NCI-H524 (cell line): ENCODE measurements around the gene SLC1A3.

ENCODE experiments used
- DNase-seq, 2 experiments: peaks; one replicate each; lab custom pipeline; 2025; lab: John Stamatoyannopoulos, UW

Gene SLC1A3

DNA sequence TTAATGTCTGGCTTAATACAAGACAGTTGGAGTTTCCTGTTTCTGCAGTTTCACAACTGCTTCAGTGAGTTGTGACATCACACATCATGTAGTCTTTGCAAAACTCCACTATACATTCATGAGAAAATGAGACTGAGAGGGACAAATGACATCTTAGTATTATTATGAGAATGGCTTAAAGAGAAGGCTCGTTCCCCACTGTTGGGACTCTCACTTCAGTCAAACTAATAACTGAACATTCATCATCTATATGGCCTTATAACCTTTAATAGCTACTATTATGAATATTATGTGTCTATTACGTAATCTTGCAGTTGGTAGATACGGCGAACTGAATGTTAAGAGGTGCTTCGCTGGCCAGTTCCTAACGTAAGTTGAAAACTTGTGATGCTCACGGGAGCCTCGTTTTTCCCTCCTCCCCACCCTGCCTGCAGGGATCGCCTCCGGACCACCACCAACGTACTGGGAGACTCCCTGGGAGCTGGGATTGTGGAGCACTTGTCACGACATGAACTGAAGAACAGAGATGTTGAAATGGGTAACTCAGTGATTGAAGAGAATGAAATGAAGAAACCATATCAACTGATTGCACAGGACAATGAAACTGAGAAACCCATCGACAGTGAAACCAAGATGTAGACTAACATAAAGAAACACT is 79.4 kb downstream of the SLC1A3 start:
- no peak for DNase-seq

DNA sequence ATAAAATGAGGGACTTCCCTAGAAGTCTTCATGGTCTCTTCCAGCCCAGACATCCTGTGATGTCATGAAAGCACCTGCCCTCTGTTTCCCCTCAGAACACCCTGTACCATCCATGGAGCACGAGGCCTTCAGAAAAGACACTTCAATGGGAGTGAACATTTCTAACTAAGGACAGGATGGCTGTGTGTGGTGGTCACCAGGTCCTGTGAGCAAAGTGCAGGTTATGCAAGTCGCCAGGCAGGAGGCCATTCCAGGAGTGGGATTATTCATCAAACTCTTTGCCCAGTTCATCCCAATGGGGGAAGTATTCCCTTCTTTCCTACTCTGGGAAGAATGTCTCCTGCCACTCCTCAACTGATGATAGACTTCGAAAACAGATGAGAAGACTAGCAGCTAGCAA is 80.5 kb downstream of the SLC1A3 start:
- no peak for DNase-seq

DNA sequence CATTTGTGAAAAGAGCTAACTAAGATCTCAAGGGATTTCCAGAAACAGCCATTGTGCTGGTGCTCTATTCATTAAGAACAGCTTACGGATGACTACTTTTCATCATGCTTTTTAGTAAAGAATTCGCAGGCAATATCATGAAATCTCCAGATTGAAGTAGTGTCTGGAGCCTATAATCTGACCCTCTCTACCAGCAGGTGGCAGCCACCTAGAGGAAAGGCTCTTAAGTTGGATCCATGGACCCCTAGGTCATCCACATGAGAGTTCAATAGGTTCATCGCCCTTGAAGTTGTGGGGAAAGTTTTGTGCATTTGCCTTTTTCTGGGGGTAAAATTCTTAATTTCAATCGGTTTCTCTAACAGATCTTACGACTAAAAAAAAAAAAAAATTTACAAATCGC is 82.3 kb downstream of the SLC1A3 start:
- peak in 1 of 2 experiments; percentile 64 for DNase-seq

DNA sequence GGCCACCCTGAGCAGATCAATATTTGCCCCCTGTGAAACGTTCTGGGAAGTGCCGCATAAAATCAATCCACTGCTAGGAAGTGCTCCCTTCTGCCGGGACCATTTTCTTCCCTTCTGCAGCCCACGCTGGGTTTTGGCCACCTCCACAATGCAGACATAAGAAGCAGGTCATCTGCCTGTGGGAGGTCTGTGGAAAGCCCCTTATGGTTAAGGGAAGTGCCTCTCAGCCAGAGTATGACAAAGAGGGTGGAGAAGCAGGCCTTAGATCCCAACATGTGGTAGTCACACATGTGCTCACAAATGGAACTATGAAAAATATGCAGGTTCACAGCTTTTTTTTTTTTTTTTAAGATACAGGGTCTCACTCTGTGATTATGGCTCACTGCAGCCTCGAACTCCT is 82.8 kb downstream of the SLC1A3 start:
- DNase-seq, result no peak

DNA sequence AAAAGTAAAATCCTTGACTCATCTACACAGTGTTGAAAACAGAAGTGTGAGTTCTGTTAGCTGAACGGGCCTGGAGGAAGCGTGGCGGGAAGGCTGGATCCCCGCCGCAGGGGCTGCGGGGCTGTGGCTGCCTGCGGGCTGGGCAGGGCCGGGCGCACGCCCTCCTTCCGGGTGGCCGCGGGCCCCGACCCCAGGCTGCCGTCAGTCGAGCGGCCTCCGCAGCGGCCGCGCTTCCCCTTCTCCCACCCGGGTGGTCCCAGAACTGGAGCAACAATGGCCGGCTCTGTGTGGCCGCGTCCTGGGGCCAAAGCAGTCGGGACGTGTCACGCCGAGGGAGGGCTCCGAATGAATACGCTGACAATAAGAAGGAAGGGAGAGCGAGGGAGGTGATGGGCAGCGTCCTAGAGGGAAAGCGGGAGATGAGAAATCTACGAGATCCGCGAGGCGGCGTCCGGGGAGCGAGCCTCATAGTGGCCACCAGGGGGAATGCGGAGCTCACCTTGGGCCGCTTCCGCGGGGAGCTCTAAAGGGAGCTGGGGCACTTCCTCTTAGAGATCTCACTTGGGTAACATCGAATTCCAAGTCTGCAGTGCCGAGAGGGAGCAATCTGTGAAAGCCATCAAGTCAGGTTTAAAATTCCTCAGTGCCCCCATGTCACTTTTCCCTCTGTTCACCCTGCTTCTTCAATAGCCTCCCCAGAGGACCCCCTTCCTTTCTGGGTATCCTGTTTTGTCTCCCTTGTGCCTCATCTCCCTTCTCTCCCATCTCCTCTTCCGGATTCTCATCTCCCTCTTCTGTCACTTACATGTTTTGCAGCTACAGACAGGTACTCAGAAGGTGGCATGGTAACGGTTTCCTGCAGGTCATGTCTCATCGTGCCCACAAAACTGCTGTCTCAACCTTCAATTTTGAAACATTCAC is 83.9 kb downstream of the SLC1A3 start:
- DNase-seq, result peak; percentile 93 to 94

DNA sequence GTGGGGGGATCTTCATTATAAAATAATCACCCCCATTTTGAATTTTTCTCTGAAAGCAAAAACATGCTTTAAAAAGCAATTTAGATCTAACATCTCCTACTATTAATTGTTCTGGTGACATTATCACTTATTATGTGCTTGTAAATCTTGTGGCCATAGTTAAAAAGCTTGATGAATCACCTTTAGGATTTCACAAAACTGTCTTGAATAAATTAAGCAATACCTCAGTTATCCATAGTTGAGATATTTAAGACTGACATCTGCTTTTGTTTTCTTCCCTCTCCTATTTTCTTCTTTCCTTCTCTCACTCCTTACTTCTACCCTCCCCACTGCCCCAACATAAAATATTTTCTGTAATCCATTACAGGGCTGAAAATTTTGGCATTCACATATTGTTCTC is 84.8 kb downstream of the SLC1A3 start:
- no peak for DNase-seq

DNA sequence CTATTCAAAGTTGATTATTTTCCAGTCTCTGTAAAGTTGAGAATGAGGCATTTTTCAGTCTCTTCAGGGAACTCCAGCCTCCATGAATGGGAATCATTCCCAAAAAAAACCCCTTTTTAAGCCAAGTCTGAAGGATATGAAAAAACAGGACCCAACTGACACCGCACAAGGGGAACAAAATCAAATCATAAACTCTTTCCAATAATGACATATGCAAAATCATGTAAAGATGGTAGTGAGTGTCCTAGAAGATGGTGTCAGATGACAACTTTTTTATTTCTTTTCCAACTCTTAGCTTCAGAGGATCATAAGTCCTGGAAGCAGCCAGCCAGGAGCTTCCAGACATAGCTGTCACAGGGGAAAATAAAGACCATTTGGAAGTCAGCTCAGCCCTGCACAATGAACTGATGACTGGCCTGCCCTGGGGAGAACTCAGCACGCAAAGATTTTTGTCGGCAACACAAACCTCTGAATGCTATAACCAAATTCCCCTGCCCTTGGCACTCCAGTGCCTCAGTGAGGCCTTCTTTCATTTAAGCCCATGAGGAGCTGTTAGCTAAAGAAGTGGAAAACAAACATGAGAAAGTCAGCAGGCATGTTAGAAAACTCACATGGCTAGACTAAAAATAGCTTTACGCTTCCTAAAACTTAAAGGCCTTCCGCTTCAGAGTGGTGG is 85.4 kb downstream of the SLC1A3 start:
- no peak for DNase-seq

DNA sequence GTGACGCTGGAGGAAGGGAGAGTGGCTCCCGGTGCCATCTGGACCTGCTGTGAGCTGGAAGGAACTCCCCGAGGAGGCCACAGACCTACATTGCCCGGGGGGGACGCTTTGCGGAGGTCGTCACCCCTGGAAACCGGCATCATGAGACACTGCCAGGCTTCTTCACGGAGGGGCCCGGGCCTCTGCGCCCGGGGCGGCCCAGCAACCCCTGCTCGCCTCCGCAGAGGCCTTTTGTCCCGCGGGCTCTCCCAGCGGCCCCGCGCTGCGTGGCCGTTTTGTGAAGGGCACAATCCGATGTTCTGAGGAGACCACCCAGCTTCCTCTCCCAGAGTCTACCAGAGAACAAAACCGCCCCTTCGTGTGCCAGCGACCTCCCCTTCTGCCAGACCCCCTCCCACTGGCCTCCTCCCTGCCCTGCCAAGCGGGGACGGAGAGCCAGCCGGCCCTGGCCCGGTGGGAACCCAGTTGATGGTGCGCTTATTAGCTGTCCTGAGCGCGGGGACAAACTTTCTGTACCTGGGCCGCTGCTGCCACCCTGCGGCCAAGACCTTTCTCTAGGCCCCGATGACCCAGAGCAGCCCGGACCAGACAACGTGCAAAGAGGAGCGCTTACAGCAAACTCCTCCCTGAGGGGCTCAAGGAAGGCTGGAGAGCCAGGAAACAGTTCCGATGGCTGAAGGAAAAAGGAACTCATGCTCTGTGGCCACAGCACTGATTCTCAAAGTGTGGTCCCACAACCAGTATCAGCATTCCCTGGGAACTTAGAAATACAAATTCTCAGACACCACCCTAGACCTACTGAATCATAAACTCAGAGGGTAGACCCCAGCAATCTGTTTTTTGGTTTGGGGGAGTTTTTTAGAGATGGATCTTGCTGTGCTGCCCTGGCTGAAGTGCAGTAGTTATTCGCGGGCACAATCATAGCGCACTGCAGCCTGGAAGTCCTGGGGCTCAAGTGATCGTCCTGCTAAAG is 86.7 kb downstream of the SLC1A3 start:
- DNase-seq, result peak; percentile 77 to 90

DNA sequence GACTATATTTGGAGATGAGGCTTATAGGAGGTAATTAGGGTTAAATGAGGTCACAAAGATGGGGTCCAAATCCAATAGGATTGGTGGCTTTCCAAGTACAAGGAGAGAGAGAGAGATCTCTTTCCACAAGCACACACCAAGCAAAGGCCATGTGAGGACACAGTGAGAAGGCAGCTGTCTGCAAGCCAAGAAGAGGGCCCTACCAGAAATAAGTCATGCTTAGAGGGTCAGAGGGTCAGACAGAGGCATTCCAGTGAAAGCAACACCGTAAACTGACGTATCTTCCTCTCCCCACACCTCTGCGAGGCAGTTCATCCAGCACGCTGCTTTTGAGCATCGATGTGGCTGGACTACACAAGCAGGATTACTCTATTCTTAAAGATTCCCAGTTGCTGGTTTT is 87.9 kb downstream of the SLC1A3 start:
- no peak for DNase-seq

DNA sequence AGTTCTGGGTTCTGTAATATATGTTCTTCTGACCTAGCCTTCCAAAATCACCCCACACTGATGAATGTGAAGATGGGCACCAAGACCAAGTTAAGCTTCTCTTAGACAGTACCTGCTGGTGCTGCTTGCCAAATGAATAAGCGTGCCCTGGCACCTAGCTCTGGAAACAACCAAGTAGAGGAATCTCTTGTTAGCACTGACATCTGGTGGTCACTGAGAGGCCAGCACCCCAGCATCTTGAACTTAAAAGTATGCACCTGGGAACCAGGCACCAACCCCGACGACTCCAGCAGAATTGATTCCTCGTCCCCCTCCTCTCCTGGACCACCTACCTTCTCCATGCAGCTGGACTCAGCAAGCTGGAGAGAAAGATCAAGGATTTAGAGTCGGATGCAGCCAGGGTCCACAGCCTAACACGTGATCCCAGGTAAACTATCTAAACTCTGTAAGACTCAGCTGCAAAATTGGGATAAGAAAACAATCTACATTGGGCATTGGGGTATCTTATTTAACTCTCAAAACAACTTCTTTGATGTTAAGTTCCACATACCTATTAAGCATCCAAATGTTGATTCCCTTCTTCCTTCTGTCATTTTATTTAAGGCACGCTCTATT is 89.8 kb downstream of the SLC1A3 start:
- DNase-seq, result peak; percentile 41 to 72

DNA sequence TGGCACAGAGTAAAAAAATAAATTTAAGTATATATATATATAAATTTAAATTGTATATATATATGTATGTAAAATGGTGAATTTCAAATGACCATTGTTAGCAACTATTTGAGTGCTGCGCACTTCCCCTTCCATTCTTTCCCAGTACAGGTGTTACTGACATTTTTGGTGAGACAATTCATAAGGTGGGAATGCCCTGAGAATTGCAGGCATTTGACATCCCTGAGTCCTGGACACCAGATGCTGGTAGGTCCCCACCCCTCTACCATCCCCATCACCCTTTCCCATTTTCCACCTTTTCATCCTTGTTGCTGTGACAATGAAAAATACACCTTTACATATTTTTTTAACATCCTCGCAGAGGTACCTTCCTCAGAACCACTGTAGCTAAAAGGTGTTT is 91.6 kb downstream of the SLC1A3 start:
- no peak for DNase-seq

DNA sequence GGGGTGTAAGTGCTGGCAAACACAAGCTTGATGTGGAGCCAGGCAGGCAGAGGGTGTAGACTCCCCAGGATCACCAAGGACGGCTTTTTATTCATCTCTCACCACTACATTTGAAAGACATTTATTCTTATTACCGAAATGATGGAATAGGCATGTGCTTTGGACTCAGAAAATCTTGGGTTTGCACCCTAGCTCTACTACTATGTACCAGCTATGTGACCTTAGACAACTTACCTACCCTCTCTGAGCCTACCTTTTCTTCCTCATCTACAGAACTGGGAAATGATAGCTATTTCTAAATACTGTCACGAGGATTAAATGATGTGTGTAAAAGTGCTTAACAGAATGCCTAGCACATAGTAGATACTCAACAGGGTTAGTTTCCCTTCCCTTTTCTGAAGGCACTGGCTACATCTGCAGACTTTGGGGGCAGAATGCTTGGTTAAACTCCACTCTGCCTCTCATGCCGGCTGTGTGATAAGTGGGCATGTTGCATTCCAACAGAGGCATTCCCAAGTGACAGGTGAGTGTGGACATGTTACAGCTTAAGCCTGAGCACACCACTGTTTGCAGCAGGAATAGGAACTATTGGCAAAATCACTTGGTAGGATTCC is 94.8 kb downstream of the SLC1A3 start:
- no peak for DNase-seq

DNA sequence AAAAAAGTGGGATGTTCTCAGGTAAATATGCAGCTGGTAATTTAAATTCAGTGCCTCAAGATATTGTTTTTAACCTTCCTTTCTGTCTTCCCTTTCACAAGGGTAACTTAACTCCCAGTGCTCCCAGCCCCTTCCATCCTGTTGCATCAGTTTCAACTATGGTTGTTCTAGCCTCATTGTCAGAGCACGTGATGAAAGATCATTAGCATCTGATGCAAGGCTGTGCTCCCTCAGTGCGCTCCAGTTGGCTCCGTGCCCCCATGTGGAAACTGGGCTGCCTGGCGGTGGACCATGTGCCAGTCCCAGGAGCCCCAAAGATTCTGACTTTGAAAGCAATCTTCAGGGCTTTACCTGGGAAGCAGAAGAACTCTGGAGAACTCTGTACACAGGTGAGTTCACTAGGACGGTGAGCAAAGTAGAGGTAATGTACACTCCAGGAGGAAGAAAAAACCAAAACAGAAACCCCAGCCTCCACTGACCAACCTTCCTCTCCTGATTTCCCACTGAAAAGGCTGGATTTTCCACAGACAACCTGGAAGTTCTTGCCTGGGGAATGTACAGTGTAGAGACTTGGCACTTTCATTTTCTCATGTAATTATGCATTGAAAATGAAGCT is 96.9 kb downstream of the SLC1A3 start:
- no peak for DNase-seq

DNA sequence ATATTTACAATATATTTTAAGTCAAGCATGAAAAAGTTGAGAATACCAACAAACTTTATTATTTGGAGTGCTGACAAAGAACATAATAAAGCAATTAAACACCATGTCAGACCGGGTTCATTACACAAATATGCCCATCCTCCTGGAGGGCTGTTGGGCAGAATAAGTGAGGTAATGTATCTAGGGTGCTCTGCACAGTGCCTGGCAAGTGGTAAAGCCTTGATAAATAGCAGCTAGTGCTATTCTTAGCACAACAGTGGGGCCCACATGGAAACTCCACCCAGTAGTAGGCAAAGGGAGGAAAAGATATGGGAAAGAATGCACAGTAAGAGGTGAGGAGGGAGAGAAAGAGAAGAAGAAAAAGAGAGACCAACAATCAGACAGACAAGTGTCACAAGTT is 97.7 kb downstream of the SLC1A3 start:
- DNase-seq, result no peak

DNA sequence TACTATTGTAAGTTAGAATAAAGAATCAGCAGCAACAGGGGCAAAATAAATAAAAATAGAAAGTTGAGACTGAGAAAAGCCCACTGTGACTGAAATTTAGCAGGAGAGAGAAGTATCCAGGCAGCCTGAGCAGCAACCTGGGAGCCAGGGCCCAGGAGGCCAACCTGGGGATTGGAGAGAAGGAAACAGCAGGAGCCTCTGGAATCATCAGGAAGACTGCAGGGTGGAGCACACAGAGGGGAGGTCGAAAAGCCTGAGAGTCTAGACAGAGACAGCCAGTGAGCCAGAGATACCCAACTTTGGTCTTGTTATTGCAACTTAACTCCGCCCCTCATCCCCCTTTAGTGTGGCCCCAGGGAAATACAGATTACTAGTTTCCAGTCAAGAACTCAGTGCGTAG is 98.6 kb downstream of the SLC1A3 start:
- DNase-seq, result no peak

DNA sequence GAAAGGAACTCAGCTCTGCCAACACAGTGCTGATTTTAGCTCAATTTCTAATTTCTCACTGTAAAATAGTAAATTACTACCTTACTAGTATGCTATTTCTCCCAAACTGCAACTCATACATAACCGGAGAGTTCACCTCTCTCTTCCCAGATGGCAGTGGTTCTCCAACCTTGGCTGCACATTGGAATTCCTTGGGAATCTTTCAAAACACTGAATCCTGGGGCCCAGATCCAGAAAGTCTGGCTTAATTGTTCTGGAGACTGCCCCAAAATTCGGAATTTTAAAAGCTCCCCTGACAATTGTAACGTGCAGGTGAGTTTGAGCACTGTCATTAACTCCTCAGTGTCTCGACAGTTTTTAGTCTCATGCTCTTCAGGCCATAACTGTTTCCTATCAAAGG is 100.3 kb downstream of the SLC1A3 start:
- DNase-seq, result no peak

DNA sequence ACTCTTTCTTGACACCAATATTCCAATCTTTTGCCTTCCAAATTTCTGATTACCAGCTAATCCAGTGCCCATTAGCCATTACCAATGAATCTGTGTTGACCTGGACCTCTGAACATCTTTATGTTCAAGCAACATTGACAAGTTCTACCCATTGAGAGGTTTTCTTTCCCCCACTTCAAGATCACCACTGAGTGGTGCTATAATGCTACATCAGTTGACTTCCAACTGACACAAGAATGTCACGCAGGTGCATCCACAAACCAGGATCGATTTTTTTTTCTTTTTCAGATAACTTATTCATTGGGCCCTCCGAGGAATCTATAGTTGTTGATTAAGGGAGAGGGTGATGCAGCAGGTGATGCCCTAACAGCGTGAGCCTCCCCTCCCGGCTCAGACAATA is 102.6 kb downstream of the SLC1A3 start:
- DNase-seq, result no peak

DNA sequence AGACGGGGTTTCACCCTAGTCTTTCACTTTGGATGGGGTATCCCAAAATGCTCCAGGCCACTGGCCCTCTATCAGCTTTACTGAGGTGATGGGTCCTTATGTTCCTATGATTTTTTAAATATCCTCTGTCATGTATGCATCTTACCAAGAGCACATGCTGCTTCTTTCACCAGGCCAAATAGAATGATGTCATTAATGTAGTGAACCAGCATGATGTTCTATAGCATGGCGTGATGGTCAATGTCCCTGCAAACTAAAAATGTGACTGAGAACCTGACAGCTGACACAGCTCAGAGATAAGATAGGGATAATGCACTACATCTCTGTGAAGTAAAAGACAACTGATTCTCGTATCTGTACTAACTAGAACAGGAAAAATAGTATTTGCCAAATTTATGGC is 103.6 kb downstream of the SLC1A3 start:
- no peak for DNase-seq

DNA sequence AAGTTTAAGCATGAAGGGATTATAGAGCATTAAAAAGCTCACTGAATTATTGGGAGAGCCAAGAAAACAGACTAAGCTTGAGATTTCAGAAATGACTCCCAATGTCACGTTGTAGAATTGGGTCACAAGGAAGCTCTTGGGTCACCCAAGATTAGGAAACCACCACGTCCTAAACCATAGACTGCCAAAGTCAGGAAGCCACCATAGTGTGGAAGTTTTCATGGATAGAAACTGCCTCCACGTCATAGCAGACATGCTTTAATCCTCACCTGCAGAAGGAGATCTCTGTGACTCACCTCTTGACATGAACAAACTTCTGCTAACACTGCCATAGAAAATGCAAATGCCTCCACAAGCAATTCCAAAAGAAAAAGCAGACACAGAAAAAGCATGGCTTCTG is 106.3 kb downstream of the SLC1A3 start:
- DNase-seq, result no peak

DNA sequence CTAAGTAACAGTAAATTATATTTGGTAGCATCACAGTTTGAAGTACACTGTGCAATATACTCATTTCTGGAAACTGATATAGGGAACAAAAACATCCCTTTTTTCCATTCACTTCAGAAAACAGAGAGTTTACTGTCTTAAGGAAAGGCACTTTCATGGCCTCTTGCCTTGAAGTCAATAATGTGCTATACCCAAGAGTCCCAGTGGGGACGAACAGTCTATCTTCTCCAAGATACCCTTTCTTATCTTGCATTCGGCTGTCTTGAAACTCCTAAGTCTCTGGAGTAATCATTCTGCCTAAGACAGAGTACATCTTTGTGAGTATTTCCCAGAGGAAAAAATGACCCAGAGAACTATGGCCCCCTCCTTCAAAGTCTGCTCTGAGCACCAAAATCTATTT is 107.1 kb downstream of the SLC1A3 start:
- DNase-seq, result no peak
